Hematopoietic multipotent progenitor cell treated with erythropoietin and hydrocortisone succinate and interleukin-3 and kit ligand, for 4 days (in vitro differentiated cells): ENCODE measurements around the gene ZNF821.
A peak's percentile ranks its signal among the peaks of the same experiment; 100 is the strongest.
"Not testable (repeated sequence)": the region's sequence is repeated elsewhere in the genome, so short reads cannot be mapped to it uniquely, and the experiment has no call there.

ENCODE experiments used
- DNase-seq: peaks from one replicate; pipeline ENCODE4 v3.0.0-alpha.2; 2015

The ZNF821 gene

DNA sequence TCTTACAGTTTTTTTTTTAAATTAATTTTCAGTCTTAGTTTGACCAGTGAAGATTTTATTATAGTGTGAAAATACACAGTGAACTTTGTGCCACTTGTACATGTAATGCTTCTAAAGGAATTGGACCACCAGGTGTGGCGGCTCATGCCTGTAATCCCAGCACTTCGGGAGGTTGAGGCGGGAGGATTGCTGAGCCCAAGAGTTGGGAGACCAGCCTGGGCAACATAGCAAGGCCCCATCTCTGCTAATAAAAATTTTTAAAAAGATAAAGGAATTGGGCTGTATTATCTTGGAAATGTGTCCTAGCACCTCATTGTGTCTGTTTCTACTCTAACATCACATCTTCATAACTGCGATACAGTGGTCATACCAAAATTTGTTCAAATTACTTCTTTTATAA is 15.2 kb upstream of the ZNF821 start:
- DNase-seq: no peak

- DNase-seq: peak; percentile 25
Measured at GRCh38 chr16:71896764-71897368, 12.9 kb upstream of the ZNF821 start.

DNA sequence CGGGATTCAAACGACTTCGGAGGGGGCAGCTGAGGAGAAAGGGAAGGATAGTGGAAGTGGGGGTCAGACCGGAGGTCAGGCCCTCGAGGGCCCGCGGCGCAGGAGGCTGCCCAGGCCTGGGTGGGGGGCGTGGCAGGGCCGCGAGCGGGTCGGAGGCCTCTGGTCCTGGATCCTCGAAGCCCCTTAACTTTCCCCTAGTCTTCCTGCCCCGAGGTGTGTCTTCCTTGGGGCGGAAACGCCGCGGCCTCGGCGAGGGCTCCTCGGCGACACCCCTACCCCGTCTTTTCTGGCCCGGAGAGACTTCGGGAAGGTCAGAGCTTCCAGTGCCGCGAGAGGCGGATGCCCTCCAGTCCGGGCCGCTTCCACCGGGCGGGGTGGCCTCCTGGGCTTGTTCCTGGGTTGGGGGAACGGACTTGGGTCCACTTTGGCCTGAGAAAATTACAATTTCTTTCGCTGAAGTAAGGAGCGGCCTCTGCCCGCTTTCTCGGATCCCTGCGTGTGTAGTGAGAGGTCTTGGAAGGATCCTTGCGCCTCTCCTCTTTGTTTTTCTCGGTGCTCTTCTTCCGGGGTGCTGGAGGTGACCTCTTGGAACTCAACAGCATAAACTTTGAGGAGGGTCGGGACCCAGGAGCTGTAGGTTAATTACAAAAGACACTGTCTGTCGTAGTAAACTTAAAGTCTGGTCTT is 11.8 kb upstream of the ZNF821 start:
- peak; percentile 70 for DNase-seq

- DNase-seq: peak; percentile 99
Measured at GRCh38 chr16:71894921-71895678, 11.1 kb upstream of the ZNF821 start, which contains the start of gene IST1. TSS of gene IST1 (plus strand) at chr16:71895531. CDS start at chr16:71915641, 20,110 bp downstream.

- DNase-seq: peak; percentile 64
Measured at GRCh38 chr16:71894229-71894920, 10.4 kb upstream of the ZNF821 start.

DNA sequence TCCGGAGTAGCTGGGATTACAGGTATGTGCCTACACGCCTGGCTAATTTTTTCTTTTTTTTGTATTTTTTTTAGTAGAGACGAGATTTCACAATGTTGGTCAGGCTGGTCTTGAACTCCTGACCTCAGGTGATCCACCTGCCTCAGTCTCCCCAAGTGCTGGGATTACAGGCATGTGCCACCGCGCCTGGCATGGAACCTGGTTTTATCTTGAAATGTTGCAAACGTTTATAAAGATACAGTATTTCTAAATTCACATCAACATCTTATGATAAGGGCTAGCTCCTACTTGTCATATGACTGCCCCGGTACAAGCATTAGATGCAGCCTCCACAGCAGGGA is 9.9 kb upstream of the ZNF821 start:
- no peak for DNase-seq

GRCh38 chr16:71889147-71889546 is 5.2 kb upstream of the ZNF821 start:
- DNase-seq: no peak

- peak; percentile 41 for DNase-seq
Measured at GRCh38 chr16:71885261-71885650, 1.3 kb upstream of the ZNF821 start.

DNA sequence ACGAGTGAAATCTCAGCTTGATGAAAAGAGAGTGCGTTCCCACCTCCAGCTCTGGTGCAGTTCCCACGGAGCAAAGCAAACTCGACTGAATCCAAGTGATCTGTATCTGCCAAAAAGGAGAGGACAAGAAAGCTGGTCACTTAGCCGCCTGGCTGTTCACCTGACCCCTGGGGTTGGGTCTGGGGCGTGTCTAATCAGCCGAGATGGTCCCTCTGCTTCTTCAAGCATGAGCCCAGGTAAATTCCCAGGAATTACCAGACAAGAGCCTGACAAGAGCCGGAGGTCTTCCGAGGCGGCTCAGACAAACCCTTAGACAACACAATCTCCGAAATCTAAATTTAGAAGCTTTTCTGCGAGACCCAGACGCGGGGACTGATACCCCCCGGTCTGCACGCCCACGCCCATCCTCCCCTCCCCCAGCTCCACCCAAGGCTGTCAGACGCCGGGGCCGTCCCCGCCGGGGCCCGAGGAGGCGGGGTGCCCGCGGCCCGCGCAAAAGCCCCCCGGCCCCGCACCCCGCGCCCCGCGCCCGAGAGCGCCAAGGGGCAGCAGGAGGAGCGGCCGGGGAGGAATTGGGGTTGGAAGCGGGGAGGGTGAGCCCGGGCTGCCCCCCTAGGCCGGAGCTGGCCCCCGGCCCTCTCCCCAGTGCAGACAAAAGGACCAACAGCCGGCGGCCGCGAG is 674 bp downstream of the ZNF821 start:
- DNase-seq: peak; percentile 37

- DNase-seq: peak; percentile 91
Measured at GRCh38 chr16:71882505-71883167, 1.3 kb downstream of the ZNF821 start.

- DNase-seq: peak; percentile 76
Measured at GRCh38 chr16:71880176-71880575, 3.8 kb downstream of the ZNF821 start.

GRCh38 chr16:71878911-71879310 is 5.1 kb downstream of the ZNF821 start:
- no peak for DNase-seq

DNA sequence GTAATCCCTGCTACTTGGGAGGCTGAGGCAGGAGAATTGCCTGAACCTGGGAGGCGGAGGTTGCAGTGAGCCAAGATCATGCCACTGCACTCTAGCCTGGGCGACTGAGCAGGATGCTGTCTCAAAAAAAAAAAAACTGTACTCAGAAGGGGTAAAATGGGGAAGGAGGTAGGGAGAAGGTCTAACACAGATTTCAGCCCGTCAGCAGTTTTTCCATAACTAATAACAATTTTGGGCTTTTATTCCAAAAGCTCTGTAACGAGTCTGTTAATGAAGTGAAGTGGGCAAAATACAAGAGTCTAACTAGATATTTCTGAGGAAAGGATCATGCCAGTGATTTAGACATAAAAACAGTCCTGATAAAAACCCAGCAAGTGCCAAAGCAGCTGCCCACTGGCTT is 10.8 kb downstream of the ZNF821 start:
- DNase-seq: no peak

DNA sequence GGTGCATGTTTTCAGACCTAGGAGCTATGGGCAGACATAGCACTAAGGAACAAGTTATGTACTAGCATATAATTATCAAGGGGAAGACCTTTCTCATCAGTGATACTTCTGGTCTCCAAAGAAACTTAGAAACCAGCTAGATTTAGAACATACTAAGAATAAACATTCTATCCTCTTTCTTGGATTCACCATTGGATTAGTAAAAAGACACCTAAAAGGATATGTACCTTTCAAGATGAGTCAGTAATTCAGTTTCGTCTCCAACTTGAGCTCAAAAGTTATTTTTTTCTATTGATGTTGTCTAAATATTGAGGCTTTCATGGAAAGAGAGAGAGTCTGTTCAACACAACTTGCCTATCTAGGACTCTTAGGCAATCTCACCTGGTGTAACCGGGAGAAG is 13.2 kb downstream of the ZNF821 start:
- no peak for DNase-seq

- no peak for DNase-seq
Measured at GRCh38 chr16:71869089-71869488, 14.9 kb downstream of the ZNF821 start.

GRCh38 chr16:71867939-71868338 is 16.0 kb downstream of the ZNF821 start:
- DNase-seq: no peak

DNA sequence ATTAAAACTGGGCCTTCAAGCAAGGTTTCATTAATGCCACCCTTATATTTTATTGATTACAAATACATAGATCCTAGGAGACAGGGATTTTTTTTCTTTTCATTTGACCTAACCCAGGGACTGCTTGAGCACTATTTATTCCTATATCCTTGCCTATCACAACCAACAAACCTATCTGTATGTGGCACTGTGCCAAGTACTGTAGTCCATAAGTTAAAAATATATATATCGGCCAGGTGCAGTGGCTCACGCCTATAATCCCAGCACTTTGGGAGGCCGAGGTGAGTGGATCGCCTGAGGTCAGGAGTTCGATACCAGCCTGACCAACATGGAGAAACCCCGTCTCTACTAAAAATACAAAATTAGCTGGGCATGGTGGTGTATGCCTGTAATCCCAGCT is 16.8 kb downstream of the ZNF821 start:
- DNase-seq: not testable (repeated sequence)

- DNase-seq: no peak
Measured at GRCh38 chr16:71865173-71865863, 18.7 kb downstream of the ZNF821 start.

DNA sequence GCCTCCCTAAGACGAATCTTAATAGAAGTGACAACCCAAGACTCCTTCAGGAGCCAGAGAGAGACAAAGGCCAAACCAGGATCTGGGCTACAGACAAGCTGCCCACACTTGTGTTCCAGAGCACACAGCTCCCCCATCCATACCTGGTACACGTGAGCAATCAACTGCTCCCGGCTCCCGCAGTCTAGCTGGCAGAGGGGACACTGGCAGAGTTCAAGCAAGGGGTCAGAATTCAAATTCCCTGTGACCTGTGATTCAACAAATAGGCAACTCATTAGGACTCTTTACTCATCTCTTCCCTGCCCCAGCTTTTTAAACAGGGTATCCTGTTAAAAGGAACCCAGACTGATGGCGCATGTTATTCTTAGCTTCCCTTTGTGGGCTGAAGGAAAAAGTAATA is 20.0 kb downstream of the ZNF821 start:
- DNase-seq: no peak

GRCh38 chr16:71859762-71860521 is 24.0 kb downstream of the ZNF821 start:
- no peak for DNase-seq
